ENCODE data around the gene PODXL. TPM values are rescaled to one million over a fixed set of nuclear protein-coding genes. Genes with fewer than 3 reads are reported as not detected.

Gene PODXL
- polyA plus RNA-seq, 1 donor (not counting 4 experiments of a cell fraction or from before 2014, with no cell fraction given): 0.08 TPM

DNA sequence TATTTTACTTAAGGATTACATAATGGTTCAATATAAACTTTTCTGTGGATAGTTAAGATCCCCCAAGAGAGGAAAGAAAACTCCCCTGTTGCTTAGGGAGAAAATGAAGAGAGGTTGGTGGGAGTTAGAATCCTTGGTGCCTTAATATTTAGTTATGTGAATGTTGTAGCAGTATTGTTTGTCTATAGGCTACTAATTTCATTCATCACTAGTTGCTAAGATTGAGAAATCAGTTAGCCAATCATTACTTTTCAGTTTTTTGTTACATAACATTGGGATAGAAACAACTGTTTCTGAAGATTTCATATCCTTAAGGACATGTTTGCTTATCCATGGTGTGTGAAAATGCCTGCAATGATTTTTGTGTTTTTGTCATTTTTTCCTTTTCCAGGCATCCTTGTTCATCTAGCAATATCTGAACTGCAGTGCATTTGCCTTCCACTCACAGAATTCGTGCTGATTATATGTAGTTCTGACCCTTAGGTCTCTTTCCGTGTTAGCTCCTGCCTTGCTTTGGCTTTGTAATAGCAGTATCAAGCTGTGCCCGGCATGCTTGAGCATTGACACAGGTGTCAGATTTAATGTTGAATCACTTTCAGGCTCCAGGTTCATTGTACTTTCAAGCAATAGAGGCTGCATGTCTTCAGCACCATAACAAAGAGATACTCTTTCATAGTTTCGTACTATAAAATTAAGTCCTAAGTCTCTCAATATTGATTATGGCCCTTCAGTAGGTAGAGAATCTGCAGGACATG, 85.0 kb downstream of the PODXL start:
- H3K79me2 ChIP-seq (ENCODE audit: control insufficient read depth, insufficient read depth, low read length): no peaks in the 10 kb centered on the region
- no peak overlapping the region for H3K9ac ChIP-seq (ENCODE audit: control insufficient read depth, extremely low read depth, insufficient read depth, low read length)
- H2AFZ ChIP-seq (ENCODE audit: control insufficient read depth, low read length): no peak overlapping the region
- DNase-seq (ENCODE audit: low read depth, low spot score) (no peak), FAIRE-seq (no peak)
- H3K9me1 ChIP-seq (ENCODE audit: control insufficient read depth, extremely low read depth, insufficient read depth, low read length): no peaks in the 10 kb centered on the region
- H3K4me1 ChIP-seq (ENCODE audit: control insufficient read depth, extremely low read depth, insufficient read depth, low read length): no peaks in the 10 kb centered on the region
- no peak overlapping the region for H3K4me3 ChIP-seq (ENCODE audit: control insufficient read depth in 2 of 3, extremely low read depth in 1 of 3, insufficient read depth in 2 of 3, low read depth in 1 of 3, low read length in 3 of 3)
- TF ChIP-seq EZH2 (IDR thresholded peaks at IDR 0.05; ENCODE audit: low read length): no peak
- TF ChIP-seq, protein P1, sequence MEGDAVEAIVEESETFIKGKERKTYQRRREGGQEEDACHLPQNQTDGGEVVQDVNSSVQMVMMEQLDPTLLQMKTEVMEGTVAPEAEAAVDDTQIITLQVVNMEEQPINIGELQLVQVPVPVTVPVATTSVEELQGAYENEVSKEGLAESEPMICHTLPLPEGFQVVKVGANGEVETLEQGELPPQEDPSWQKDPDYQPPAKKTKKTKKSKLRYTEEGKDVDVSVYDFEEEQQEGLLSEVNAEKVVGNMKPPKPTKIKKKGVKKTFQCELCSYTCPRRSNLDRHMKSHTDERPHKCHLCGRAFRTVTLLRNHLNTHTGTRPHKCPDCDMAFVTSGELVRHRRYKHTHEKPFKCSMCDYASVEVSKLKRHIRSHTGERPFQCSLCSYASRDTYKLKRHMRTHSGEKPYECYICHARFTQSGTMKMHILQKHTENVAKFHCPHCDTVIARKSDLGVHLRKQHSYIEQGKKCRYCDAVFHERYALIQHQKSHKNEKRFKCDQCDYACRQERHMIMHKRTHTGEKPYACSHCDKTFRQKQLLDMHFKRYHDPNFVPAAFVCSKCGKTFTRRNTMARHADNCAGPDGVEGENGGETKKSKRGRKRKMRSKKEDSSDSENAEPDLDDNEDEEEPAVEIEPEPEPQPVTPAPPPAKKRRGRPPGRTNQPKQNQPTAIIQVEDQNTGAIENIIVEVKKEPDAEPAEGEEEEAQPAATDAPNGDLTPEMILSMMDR (optimal IDR thresholded peaks at IDR 0.05 in 1 of 3, IDR thresholded peaks at IDR 0.05 in 1 of 3, conservative IDR thresholded peaks at IDR 0.05 in 1 of 3; ENCODE audit: extremely low read depth in 1 of 3, insufficient read depth in 2 of 3, low read length in 3 of 3): no peak
- dilution Hi-C loops (cut with MboI; ENCODE audit: extremely low pct_ligation_motif_present, low sequenced_read_pairs): no loop called here
- no peaks in the 10 kb centered on the region for H4K20me1 ChIP-seq (ENCODE audit: control insufficient read depth, extremely low read depth, insufficient read depth, low read length)
- H3K36me3 ChIP-seq (ENCODE audit: control insufficient read depth in 2 of 2, extremely low read depth in 1 of 2, insufficient read depth in 2 of 2, low read length in 2 of 2): peaks cover 0 to 8% of the 10 kb centered on the region in 2 experiments
- no peak overlapping the region for H3K27ac ChIP-seq (ENCODE audit: control insufficient read depth, insufficient read depth, low read length)
- no peak overlapping the region for H3K4me2 ChIP-seq (ENCODE audit: control insufficient read depth, extremely low read depth, insufficient read depth, low read depth, low read length)
- H3K9me3 ChIP-seq (ENCODE audit: control insufficient read depth, low read depth, low read length): no peaks in the 10 kb centered on the region
- no peaks in the 10 kb centered on the region for H3K27me3 ChIP-seq (ENCODE audit: control insufficient read depth, extremely low read depth, insufficient read depth, low read length)

DNA sequence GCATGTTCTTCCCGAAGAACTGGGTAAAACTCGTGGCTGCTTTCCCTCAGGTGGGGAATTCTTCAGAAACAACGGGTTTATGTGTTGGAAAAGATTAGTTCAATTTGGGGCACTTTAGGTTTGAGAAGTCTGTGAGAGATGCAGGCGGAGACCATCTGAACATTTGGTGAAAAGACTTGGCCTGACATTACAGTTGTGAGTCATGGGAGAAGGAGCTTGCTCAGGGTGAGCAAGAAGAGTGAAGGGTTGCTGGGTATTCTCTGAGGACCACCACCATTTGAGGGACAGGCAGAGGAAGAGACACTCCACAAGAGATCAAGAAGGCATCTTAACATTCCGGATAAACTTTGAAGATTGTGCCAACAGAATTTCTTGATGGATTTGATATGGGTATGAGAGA, 88.6 kb downstream of the PODXL start:
- FAIRE-seq: no peak
- Histone ChIP-seq H3K9me3 (ENCODE audit: control insufficient read depth, low read depth, low read length) (no peaks in the 10 kb centered on the region), H3K9me1 (ENCODE audit: control insufficient read depth, extremely low read depth, insufficient read depth, low read length) (no peaks in the 10 kb centered on the region), H3K27ac (ENCODE audit: control insufficient read depth, insufficient read depth, low read length) (no peak overlapping the region), H3K4me1 (ENCODE audit: control insufficient read depth, extremely low read depth, insufficient read depth, low read length) (no peaks in the 10 kb centered on the region), H3K4me3 (ENCODE audit: control insufficient read depth in 2 of 3, extremely low read depth in 1 of 3, insufficient read depth in 2 of 3, low read depth in 1 of 3, low read length in 3 of 3) (no peak overlapping the region), H3K79me2 (ENCODE audit: control insufficient read depth, insufficient read depth, low read length) (no peaks in the 10 kb centered on the region), H4K20me1 (ENCODE audit: control insufficient read depth, extremely low read depth, insufficient read depth, low read length) (no peaks in the 10 kb centered on the region), H3K9ac (ENCODE audit: control insufficient read depth, extremely low read depth, insufficient read depth, low read length) (no peak overlapping the region), H3K27me3 (ENCODE audit: control insufficient read depth, extremely low read depth, insufficient read depth, low read length) (no peaks in the 10 kb centered on the region), H3K4me2 (ENCODE audit: control insufficient read depth, extremely low read depth, insufficient read depth, low read depth, low read length) (no peak overlapping the region), H2AFZ (ENCODE audit: control insufficient read depth, low read length) (no peak overlapping the region), H3K36me3 (ENCODE audit: control insufficient read depth in 2 of 2, extremely low read depth in 1 of 2, insufficient read depth in 2 of 2, low read length in 2 of 2) (peaks cover 6 to 12% of the 10 kb centered on the region in 2 experiments)
- DNase-seq (ENCODE audit: low read depth, low spot score): no peak
- TF ChIP-seq, protein P1 (optimal IDR thresholded peaks at IDR 0.05 in 1 of 3, IDR thresholded peaks at IDR 0.05 in 1 of 3, conservative IDR thresholded peaks at IDR 0.05 in 1 of 3; ENCODE audit: extremely low read depth in 1 of 3, insufficient read depth in 2 of 3, low read length in 3 of 3): no peak
- no peak for TF ChIP-seq EZH2 (IDR thresholded peaks at IDR 0.05; ENCODE audit: low read length)
- dilution Hi-C loops (cut with MboI; ENCODE audit: extremely low pct_ligation_motif_present, low sequenced_read_pairs): no loop called here

Measured in keratinocyte (primary cell).